ENCODE results near the gene CEP44. TPM values are rescaled to one million over a fixed set of nuclear protein-coding genes. Genes with fewer than 3 reads are reported as not detected.
A peak's percentile ranks its signal among the peaks of the same experiment; 100 is the strongest.
"Not testable (repeated sequence)": the region's sequence is repeated elsewhere in the genome, so short reads cannot be mapped to it uniquely, and the experiment has no call there.

CEP44 gene
- total and polyA plus RNA-seq, 5 donors = 8.2 to 20.0 (median 19.3) TPM

DNA sequence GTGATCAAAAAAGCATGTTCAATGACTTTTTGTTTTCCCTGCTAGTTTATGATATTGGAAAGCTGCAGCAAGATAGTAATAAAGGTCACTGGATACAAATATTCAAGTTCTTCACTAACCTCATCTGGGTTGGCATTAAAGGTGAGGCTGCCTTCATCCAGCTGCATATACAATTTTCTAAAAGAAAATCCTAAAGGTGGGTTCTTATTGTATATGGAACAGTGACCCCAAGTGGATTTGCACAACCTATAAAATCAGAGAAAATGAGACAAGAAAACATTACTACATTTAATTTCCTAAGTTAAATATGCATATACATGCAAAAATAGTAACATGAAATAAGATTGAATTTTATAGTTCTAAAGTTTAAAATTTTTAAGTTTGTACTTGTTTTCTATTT lies 24.1 kb upstream of the CEP44 start:
- intact Hi-C loops (cut with DNase I) = no loop called here
- no peaks in the 10 kb centered on the region for H3K9me3 ChIP-seq (ENCODE audit: control insufficient read depth, low read length)
- ATAC-seq = no peak

DNA sequence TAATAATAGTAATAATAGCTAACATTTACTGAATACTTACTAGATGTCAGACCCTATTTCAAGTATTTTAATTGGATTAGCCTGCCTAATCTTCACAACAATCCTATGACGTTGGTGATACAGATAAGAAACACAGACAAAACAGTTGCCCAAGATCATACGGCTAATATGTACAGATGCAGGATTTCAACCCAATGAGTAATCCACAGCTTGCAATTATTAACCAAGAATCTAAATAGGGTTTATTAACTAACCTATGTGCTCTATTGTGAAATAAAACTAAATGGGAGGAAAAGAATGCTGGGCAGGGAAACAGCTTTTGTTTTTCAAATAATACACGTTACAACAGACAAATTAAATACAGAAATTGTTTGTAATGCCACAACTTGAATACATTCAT lies 23.6 kb upstream of the CEP44 start:
- 26% methylated on average over 3 of the region's 3 CpGs for WGBS
- H3K27ac ChIP-seq (ENCODE audit: low read length) = no peak overlapping the region
- DNase-seq (no peak), ATAC-seq (no peak)
- intact Hi-C loops (cut with DNase I) = no loop called here
- peaks cover 3% of the 10 kb centered on the region for H3K4me1 ChIP-seq (ENCODE audit: control insufficient read depth, insufficient read depth, low read length)
- H3K4me3 ChIP-seq (ENCODE audit: low read length) = no peak overlapping the region
- no peaks in the 10 kb centered on the region for H3K27me3 ChIP-seq (ENCODE audit: control insufficient read depth, insufficient read depth)
- no peaks in the 10 kb centered on the region for H3K9me3 ChIP-seq (ENCODE audit: control insufficient read depth, low read length)

More for the DNA sequence above, 24.1 kb upstream of the CEP44 start:
- H3K27me3 ChIP-seq (ENCODE audit: control insufficient read depth, insufficient read depth) = no peaks in the 10 kb centered on the region
- no peak overlapping the region for H3K4me3 ChIP-seq (ENCODE audit: low read length)
- H3K27ac ChIP-seq (ENCODE audit: low read length) = no peak overlapping the region
- H3K4me1 ChIP-seq (ENCODE audit: control insufficient read depth, insufficient read depth, low read length) = peaks cover 3% of the 10 kb centered on the region
- DNase-seq = no peak

DNA sequence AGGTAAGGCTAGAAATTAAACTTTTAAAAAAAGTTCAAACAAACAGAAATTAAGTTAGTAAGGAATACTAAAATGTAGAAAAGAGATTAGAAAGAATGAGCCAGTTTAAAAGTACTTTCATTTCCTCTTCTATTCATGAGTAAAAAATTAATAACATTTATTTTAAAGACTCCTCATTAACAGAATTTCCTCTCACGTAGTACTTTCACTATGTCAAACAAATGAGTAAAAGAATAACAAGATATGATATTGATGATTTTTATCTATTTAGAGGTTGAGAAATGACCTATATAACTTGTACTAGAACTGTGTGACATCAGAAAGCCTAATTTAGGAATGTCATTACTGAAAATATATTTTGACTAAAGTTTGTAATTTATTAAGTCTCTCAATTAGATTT lies 22.3 kb upstream of the CEP44 start:
- H3K9me3 ChIP-seq (ENCODE audit: control insufficient read depth, low read length); H3K4me3 ChIP-seq (ENCODE audit: low read length); DNase-seq; H3K27me3 ChIP-seq (ENCODE audit: control insufficient read depth, insufficient read depth); H3K4me1 ChIP-seq (ENCODE audit: control insufficient read depth, insufficient read depth, low read length); intact Hi-C loops (cut with DNase I); H3K27ac ChIP-seq (ENCODE audit: low read length); ATAC-seq: not testable (repeated sequence)
- 63% methylated on average over 1 of the region's 1 CpG for WGBS

DNA sequence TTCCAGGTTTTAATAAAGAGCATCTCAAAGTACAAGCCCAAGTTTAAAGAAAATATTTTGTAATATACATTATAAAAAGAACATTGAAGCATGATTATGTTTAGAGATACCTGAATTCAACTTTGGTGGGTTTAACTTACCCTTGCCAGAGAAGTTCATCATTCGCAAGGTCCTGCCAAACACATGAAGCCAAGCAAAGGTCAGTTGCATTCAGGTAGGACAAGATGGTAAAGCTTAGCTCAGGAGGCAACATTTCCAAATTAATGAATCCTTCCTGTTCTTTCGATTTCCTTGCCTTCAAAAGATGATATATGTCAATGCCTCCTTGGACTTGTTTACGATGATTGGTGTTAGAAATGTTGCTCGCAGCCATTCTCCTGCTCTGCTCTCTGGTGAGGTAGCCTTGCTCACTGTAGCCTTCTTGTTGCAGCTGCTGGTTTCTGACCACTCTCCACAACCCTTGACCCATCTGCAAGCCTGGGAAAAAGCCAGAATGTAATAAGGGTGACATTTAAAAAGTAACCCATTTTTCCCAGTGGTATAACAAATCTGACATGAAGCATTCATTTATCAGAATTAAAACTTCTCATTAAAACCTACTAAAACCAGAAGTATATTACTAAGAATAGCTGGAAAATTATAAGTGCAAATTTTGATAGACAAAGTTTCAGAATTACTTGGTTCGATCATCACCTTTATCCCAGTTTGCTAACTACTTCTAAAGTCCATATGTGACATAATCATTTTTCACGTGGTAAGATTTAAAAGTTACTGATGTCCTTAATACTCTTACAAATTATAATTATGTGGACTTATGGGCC lies 20.9 kb upstream of the CEP44 start:
- Histone ChIP-seq H3K27ac (ENCODE audit: low read length) (no peak overlapping the region), H3K4me3 (ENCODE audit: low read length) (no peak overlapping the region), H3K4me1 (ENCODE audit: control insufficient read depth, insufficient read depth, low read length) (no peaks in the 10 kb centered on the region), H3K27me3 (ENCODE audit: control insufficient read depth, insufficient read depth) (no peaks in the 10 kb centered on the region), H3K9me3 (ENCODE audit: control insufficient read depth, low read length) (no peaks in the 10 kb centered on the region)
- WGBS = 82% methylated on average over 6 of the region's 6 CpGs
- ATAC-seq (peak; percentile 36 to 55), DNase-seq (no peak)
- intact Hi-C loops (cut with DNase I) = no loop called here

DNA sequence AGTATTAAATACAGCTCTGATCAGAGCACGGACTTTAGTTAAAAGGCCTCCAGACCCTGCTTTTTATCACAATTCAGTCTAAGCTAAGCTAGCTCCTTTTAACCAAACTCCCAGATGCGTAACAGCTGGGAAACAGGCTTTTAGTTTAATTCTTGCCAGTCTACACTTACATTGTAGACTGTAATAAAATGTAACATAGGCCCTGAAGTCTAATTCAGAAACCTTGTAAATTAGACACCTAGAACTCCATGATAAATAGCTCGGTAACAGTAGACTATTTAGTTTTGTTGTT lies 20.3 kb upstream of the CEP44 start:
- Histone ChIP-seq H3K27me3 (ENCODE audit: control insufficient read depth, insufficient read depth) (no peaks in the 10 kb centered on the region), H3K27ac (ENCODE audit: low read length) (no peak overlapping the region), H3K4me3 (ENCODE audit: low read length) (no peak overlapping the region), H3K9me3 (ENCODE audit: control insufficient read depth, low read length) (no peaks in the 10 kb centered on the region), H3K4me1 (ENCODE audit: control insufficient read depth, insufficient read depth, low read length) (no peaks in the 10 kb centered on the region)
- 83% methylated on average over 3 of the region's 3 CpGs for WGBS
- ATAC-seq (no peak), DNase-seq (no peak)
- intact Hi-C loops (cut with DNase I) = no loop called here

DNA sequence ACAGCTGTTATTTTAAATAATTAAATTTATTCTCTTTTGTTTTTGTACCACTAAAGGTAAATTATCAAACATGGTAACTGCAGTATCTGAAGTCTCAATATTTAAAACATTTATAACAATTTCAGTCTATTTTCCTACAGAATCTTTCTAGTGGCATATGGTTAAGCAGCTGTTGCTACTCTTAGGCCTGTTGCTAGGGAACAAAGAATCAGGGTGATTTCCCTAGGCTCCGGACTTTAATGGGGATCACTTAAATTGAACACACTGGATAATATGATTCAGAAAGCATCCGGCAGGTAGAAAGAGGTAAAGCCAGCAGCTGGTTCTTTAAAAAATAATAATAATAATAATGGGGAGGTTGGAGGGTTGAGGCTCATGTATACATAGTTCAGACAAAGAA lies 17.8 kb upstream of the CEP44 start:
- Histone ChIP-seq H3K4me1 (ENCODE audit: control insufficient read depth, insufficient read depth, low read length) (no peaks in the 10 kb centered on the region), H3K27ac (ENCODE audit: low read length) (no peak overlapping the region), H3K4me3 (ENCODE audit: low read length) (no peak overlapping the region), H3K27me3 (ENCODE audit: control insufficient read depth, insufficient read depth) (no peaks in the 10 kb centered on the region), H3K9me3 (ENCODE audit: control insufficient read depth, low read length) (no peaks in the 10 kb centered on the region)
- 70% methylated on average over 2 of the region's 2 CpGs for WGBS
- ATAC-seq = no peak
- intact Hi-C loops (cut with DNase I) = no loop called here
- DNase-seq = no peak

DNA sequence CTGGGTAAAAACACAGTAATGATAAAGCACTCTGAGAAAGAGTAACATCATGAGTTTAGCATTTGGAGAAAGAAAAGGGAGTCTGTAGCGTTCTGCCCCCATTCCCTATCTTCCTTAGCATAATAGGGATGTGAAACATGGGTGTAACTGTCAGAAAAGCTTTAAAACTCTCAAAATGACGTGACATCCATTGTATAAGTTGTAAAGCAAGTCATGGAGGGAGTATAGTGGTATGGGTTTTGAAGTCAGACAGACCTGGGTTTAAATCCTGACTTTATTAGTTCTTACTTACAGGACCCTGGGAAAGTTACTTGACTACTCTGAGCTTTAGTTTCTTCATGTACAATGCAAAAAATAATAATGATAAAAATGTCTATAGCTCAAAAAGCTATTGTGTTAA lies 17.3 kb upstream of the CEP44 start:
- intact Hi-C loops (cut with DNase I) = no loop called here
- 76% methylated on average over 2 of the region's 2 CpGs for WGBS
- H3K4me1 ChIP-seq (ENCODE audit: control insufficient read depth, insufficient read depth, low read length) = no peaks in the 10 kb centered on the region
- DNase-seq = no peak
- ATAC-seq = no peak
- H3K4me3 ChIP-seq (ENCODE audit: low read length) = no peak overlapping the region
- no peaks in the 10 kb centered on the region for H3K9me3 ChIP-seq (ENCODE audit: control insufficient read depth, low read length)
- H3K27ac ChIP-seq (ENCODE audit: low read length) = no peak overlapping the region
- H3K27me3 ChIP-seq (ENCODE audit: control insufficient read depth, insufficient read depth) = no peaks in the 10 kb centered on the region

DNA sequence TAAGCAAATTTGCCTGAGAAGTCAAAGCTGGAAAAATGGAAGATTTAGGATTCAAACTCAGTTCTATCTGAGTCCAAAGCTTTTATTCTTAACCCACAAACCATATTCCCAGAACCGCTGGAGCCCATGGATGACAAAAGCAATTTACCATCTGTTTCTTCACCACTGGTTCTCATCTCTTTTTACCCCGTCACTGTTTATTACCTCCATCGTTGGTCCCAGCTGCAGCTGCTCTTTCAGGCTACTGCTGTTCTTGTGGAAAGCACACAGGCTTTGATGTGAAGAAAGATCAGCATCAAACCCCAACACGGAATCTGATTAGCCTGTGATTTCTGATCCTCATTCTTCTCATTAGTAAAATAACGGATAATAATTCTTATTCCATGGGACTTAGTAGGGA lies 9.8 kb upstream of the CEP44 start:
- no peaks in the 10 kb centered on the region for H3K9me3 ChIP-seq (ENCODE audit: control insufficient read depth, low read length)
- no peaks in the 10 kb centered on the region for H3K4me1 ChIP-seq (ENCODE audit: control insufficient read depth, insufficient read depth, low read length)
- intact Hi-C loops (cut with DNase I) = no loop called here
- H3K27me3 ChIP-seq (ENCODE audit: control insufficient read depth, insufficient read depth) = no peaks in the 10 kb centered on the region
- ATAC-seq = no peak
- no peak overlapping the region for H3K4me3 ChIP-seq (ENCODE audit: low read length)
- WGBS = 87% methylated on average over 5 of the region's 5 CpGs
- DNase-seq = no peak
- H3K27ac ChIP-seq (ENCODE audit: low read length) = no peak overlapping the region

DNA sequence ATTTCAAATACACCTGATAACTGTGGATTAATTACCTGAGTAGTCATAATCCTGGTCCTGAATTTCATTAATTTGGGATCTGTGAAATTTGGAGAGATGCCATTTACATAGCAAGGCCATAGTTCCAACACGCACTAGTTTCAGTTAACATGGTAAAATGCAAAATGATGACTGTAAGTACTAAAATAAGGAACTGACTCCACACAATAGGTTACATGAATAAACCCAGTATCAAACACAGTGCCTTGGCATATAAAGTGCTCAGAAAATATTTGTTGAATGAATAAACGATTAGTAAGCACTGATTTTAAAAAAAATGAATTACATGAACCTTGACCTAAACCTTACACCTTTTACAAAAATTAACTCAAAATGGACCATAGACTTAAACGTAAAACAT lies 9.3 kb upstream of the CEP44 start:
- no peak for ATAC-seq
- H3K4me1 ChIP-seq (ENCODE audit: control insufficient read depth, insufficient read depth, low read length) = no peaks in the 10 kb centered on the region
- intact Hi-C loops (cut with DNase I) = no loop called here
- no peak overlapping the region for H3K27ac ChIP-seq (ENCODE audit: low read length)
- H3K27me3 ChIP-seq (ENCODE audit: control insufficient read depth, insufficient read depth) = no peaks in the 10 kb centered on the region
- WGBS = 92% methylated on average over 3 of the region's 3 CpGs
- no peak for DNase-seq
- no peaks in the 10 kb centered on the region for H3K9me3 ChIP-seq (ENCODE audit: control insufficient read depth, low read length)
- no peak overlapping the region for H3K4me3 ChIP-seq (ENCODE audit: low read length)

DNA sequence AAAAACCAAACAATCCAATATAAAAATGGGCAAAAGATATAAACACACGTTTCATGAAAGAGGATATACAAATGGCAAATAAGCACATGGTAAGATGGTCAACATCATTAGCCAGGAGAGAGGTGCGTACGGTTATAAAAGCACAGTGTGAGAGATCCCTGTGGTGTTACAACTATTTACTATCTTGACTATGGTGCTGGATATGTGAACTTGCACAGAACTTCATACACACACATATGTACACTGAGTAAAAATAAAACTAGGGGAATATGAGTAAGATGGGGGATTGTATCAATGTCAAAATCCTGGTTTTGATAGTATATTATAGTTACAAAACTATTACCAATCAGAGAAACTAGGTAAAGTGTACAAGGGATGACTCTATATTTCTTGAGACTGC lies 8.6 kb upstream of the CEP44 start:
- H3K27ac ChIP-seq (ENCODE audit: low read length) = no peak overlapping the region
- no peaks in the 10 kb centered on the region for H3K27me3 ChIP-seq (ENCODE audit: control insufficient read depth, insufficient read depth)
- WGBS = 80% methylated on average over 3 of the region's 3 CpGs
- DNase-seq (no peak), ATAC-seq (no peak)
- H3K4me3 ChIP-seq (ENCODE audit: low read length) = no peak overlapping the region
- intact Hi-C loops (cut with DNase I) = no loop called here
- H3K4me1 ChIP-seq (ENCODE audit: control insufficient read depth, insufficient read depth, low read length) = no peaks in the 10 kb centered on the region
- no peaks in the 10 kb centered on the region for H3K9me3 ChIP-seq (ENCODE audit: control insufficient read depth, low read length)

DNA sequence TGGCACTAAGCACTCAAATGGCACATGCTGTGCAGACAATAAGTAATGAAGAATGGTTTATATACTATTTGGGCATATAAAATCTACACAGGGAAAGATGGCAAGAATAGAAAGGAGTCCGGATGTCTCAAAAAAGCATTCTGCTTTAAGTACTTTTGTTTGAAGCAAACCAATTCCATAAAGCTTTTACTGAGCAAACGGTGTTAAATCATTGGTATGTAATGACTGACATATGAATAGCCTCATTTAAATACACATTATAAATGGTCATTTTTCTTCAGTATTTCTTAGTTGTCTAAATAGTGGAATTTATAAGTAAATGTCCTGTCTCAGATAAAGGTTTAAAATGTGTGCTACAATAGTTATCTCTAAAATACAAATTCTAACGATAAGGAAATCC lies 6.3 kb upstream of the CEP44 start:
- whole genome bisulfite sequencing = 77% methylated on average over 3 of the region's 3 CpGs
- H3K4me1 ChIP-seq (ENCODE audit: control insufficient read depth, insufficient read depth, low read length) = no peaks in the 10 kb centered on the region
- ATAC-seq = no peak

DNA sequence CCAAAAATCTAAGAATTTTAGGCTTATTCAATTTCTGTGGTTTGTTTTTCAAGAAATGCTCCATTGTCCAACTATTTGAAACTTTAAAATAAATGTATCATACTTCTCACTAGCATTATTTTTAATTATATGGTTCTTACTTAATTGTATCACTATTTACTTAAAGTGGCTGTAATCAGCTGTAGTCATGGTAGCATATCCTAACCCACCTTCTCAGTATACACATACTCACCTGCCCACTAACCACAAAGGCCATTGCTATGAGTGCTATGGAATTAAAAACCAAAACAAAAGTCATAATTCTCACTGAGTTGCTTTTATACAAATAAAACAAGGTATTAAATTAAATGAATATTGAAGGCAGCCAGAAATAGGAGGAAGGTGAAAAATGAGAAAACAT lies 5.2 kb upstream of the CEP44 start:
- no peaks in the 10 kb centered on the region for H3K27me3 ChIP-seq (ENCODE audit: control insufficient read depth, insufficient read depth)
- no peaks in the 10 kb centered on the region for H3K4me1 ChIP-seq (ENCODE audit: control insufficient read depth, insufficient read depth, low read length)
- H3K9me3 ChIP-seq (ENCODE audit: control insufficient read depth, low read length) = no peaks in the 10 kb centered on the region
- H3K4me3 ChIP-seq (ENCODE audit: low read length) = no peak overlapping the region
- H3K27ac ChIP-seq (ENCODE audit: low read length) = no peak overlapping the region
- ATAC-seq = no peak
- no peak for DNase-seq
- intact Hi-C loops (cut with DNase I) = no loop called here

More for the DNA sequence above, 6.3 kb upstream of the CEP44 start:
- Histone ChIP-seq H3K9me3 (ENCODE audit: control insufficient read depth, low read length) (no peaks in the 10 kb centered on the region), H3K4me3 (ENCODE audit: low read length) (no peak overlapping the region), H3K27ac (ENCODE audit: low read length) (no peak overlapping the region), H3K27me3 (ENCODE audit: control insufficient read depth, insufficient read depth) (no peaks in the 10 kb centered on the region)
- intact Hi-C loops (cut with DNase I) = no loop called here
- no peak for DNase-seq

Measured in right cardiac atrium (tissue), 5 donors.